ENCODE measurements around the gene ZDHHC4. TPM values are rescaled to one million over a fixed set of nuclear protein-coding genes. Genes with fewer than 3 reads are reported as not detected.

ZDHHC4 gene
- total and polyA plus RNA-seq, 2 donors (not counting 3 experiments of a cell fraction or from before 2014, with no cell fraction given) = 29.9 to 122 TPM

GRCh38 chr7:6636741-6637543 is 59.7 kb downstream of the ZDHHC4 start, which contains the start of gene ZNF316:
Gene ZNF316 (plus strand): TSS chr7:6637318. CDS start chr7:6642410, 5,092 bp downstream.
- no peaks in the 10 kb centered on the region for H4K20me1 ChIP-seq (replicated peaks; ENCODE audit: control insufficient read depth, extremely low read depth, insufficient read depth, low read length)
- H2AFZ ChIP-seq (ENCODE audit: low read depth, low read length) = peak within 1 kb of the TSS; percentile 84
- H3K4me1 ChIP-seq (ENCODE audit: control insufficient read depth, extremely low read depth, insufficient read depth, low read length) = peaks cover 6% of the 10 kb centered on the region
- H3K4me2 ChIP-seq (ENCODE audit: insufficient read depth, low read length) = peak within 1 kb of the TSS; percentile 64
- peaks cover 17% of the 10 kb centered on the region for H3K79me2 ChIP-seq (ENCODE audit: control insufficient read depth, insufficient read depth, low read length)
- peak within 1 kb of the TSS; percentile 57 to 94 (median 68) for H3K4me3 ChIP-seq (replicated peaks in 1 of 3; ENCODE audit: insufficient read depth in 1 of 3, low read depth in 1 of 3, low read length in 3 of 3)
- no peaks in the 10 kb centered on the region for H3K9me3 ChIP-seq (replicated peaks; ENCODE audit: control insufficient read depth, insufficient read depth, low read length)
- H3K9ac ChIP-seq (replicated peaks; ENCODE audit: extremely low read depth, insufficient read depth, low read length) = peak within 1 kb of the TSS; percentile 67
- no peak for FAIRE-seq
- dilution Hi-C loops (cut with MboI; ENCODE audit: extremely low pct_ligation_motif_present, low sequenced_read_pairs) (no loop called here), intact Hi-C loops (cut with micrococcal nuclease) (no loop called here)
- H3K36me3 ChIP-seq (ENCODE audit: control insufficient read depth in 2 of 2, extremely low read depth in 1 of 2, insufficient read depth in 2 of 2, low read length in 2 of 2) = peaks cover 2 to 8% of the 10 kb centered on the region in 2 experiments
- TF ChIP-seq JUN (IDR thresholded peaks at IDR 0.05; ENCODE audit: borderline replicate concordance, insufficient read depth, insufficient read length, low read depth) (no peak), EZH2 (IDR thresholded peaks at IDR 0.05; ENCODE audit: borderline replicate concordance, low read depth, low read length, severe bottlenecking) (no peak), GATA2 (IDR thresholded peaks at IDR 0.05; ENCODE audit: insufficient read depth, insufficient read length, low read depth, low read length) (no peak), POLR2AphosphoS5 (IDR thresholded peaks at IDR 0.05; ENCODE audit: insufficient read depth, low read depth, low read length) (peak; percentile 87), MYC (IDR thresholded peaks at IDR 0.05; ENCODE audit: low read depth, low read length) (no peak), FOS (IDR thresholded peaks at IDR 0.05; ENCODE audit: borderline replicate concordance, insufficient read depth, low read length) (no peak), POLR2A (IDR thresholded peaks at IDR 0.05; ENCODE audit: low read depth, low read length) (peak; percentile 55)
- TF ChIP-seq, protein P1, sequence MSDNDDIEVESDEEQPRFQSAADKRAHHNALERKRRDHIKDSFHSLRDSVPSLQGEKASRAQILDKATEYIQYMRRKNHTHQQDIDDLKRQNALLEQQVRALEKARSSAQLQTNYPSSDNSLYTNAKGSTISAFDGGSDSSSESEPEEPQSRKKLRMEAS (IDR thresholded peaks at IDR 0.05; ENCODE audit: insufficient read depth, insufficient read length) = peak; percentile 24
- TF ChIP-seq, protein P2, sequence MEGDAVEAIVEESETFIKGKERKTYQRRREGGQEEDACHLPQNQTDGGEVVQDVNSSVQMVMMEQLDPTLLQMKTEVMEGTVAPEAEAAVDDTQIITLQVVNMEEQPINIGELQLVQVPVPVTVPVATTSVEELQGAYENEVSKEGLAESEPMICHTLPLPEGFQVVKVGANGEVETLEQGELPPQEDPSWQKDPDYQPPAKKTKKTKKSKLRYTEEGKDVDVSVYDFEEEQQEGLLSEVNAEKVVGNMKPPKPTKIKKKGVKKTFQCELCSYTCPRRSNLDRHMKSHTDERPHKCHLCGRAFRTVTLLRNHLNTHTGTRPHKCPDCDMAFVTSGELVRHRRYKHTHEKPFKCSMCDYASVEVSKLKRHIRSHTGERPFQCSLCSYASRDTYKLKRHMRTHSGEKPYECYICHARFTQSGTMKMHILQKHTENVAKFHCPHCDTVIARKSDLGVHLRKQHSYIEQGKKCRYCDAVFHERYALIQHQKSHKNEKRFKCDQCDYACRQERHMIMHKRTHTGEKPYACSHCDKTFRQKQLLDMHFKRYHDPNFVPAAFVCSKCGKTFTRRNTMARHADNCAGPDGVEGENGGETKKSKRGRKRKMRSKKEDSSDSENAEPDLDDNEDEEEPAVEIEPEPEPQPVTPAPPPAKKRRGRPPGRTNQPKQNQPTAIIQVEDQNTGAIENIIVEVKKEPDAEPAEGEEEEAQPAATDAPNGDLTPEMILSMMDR (IDR thresholded peaks at IDR 0.05; ENCODE audit: extremely low read depth in 1 of 2, insufficient read depth in 1 of 2, low read depth in 1 of 2, low read length in 2 of 2) = no peak
- no TSS peak for BruUV-seq (replicated peaks)
- no peaks in the 10 kb centered on the region for H3K9me1 ChIP-seq (replicated peaks; ENCODE audit: control insufficient read depth, extremely low read depth, insufficient read depth, low read length)
- ChIA-PET POLR2A (interaction anchor here (1.0 kb wide), 1 partner anchor 47 kb away, joined by 4 read pairs; the partner anchor contains the start of gene INTS15), CTCF (no interaction called here)
- peak; percentile 21 for DNase-seq (ENCODE audit: low read depth, low spot score)
- H3K27ac ChIP-seq (ENCODE audit: insufficient read depth, low read depth, low read length) = peak within 1 kb of the TSS; percentile 48
- no peaks in the 10 kb centered on the region for H3K27me3 ChIP-seq (ENCODE audit: control insufficient read depth in 2 of 2, insufficient read depth in 2 of 2, low read length in 2 of 2)

Data from endothelial cell of umbilical vein (primary cell).